PC-9 (cell line): ENCODE measurements around the gene CMTM7.

Experiments
- CTCF ChIP-seq: fragments of 200-600 bp; sonication (generic); conservative IDR thresholded peaks from 2 replicates; pipeline ENCODE4 v1.6.1; 2017; ENCODE audit warnings: mixed run types, antibody characterized with exemption, mild to moderate bottlenecking, moderate library complexity
- EZH2 ChIP-seq: fragments of 200-600 bp; sonication (generic); IDR thresholded peaks from 2 replicates; pipeline ENCODE4 v1.8.0; 2017; ENCODE audit warnings: antibody characterized with exemption, low read depth

GRCh38 chr3:32401126-32401525, 9.5 kb downstream of the CMTM7 start:
- TF ChIP-seq CTCF: no peak
- no peak for TF ChIP-seq EZH2
